Measurements from ENCODE around the gene FAM76A. TPM values are rescaled to one million over a fixed set of nuclear protein-coding genes. Genes with fewer than 3 reads are reported as not detected.

FAM76A gene
- total RNA-seq, 4 donors from 2014 or later: 12.5 to 24.2 (median 16.6) TPM

- no peak for ATAC-seq
- WGBS, 2 donors (ENCODE audit: low coverage in 1 of 2): 84 to 96% methylated on average over 4 to 6 of the region's 6 CpGs
- H3K36me3 ChIP-seq: peaks cover 0 to 69% of the 10 kb centered on the region in 2 donors
- H3K27ac ChIP-seq: no peak overlapping the region
- no peaks in the 10 kb centered on the region for H3K4me1 ChIP-seq
- no peaks in the 10 kb centered on the region for H3K9me3 ChIP-seq
- no peaks in the 10 kb centered on the region for H3K27me3 ChIP-seq
- TF ChIP-seq CTCF (IDR thresholded peaks at IDR 0.05): no peak
- TF ChIP-seq POLR2A (IDR thresholded peaks at IDR 0.05): no peak
- TF ChIP-seq EP300 (IDR thresholded peaks at IDR 0.05): no peak
- TF ChIP-seq POLR2AphosphoS5 (IDR thresholded peaks at IDR 0.05): no peak
- H3K4me3 ChIP-seq: no peak overlapping the region
Measured at GRCh38 chr1:27811741-27812500, 86.2 kb downstream of the FAM76A start.

Small RNA genes within 50 kb of the gene (small RNA-seq; reads per million reads assigned to genes)
- gene AL020997.2 (0 reads per million in 4 donors), gene RNU6-424P (0 reads per million in 4 donors)

Other genes starting within 250 kb of the FAM76A start
- gene WASF2, start 235.8 kb upstream of the FAM76A start, total RNA-seq: 100 to 1,000 TPM in 1 of 4 donors, 10 to 100 TPM in 3; 74.7 to 107 (median 79.8) TPM
- gene AHDC1, start 121.8 kb upstream of the FAM76A start, total RNA-seq: 10 to 100 TPM; 18.2 to 50.3 (median 27.7) TPM
- gene FGR, start 90.8 kb upstream of the FAM76A start, total RNA-seq: 10 to 100 TPM in 3 of 4 donors, 1 to 10 TPM in 1; 9.2 to 17.8 (median 10.1) TPM
- 10 to 100 TPM; 28.5 to 98.5 (median 55.1) TPM for gene IFI6, start 53.8 kb upstream of the FAM76A start, total RNA-seq
- 10 to 100 TPM; 50.6 to 76.9 (median 68.3) TPM for gene STX12, start 47.3 kb downstream of the FAM76A start, total RNA-seq
- 10 to 100 TPM; 38.6 to 55.1 (median 41.0) TPM for gene PPP1R8, start 104.8 kb downstream of the FAM76A start, total RNA-seq
- 10 to 100 TPM in 3 of 4 donors, 1 to 10 TPM in 1; 5.6 to 23.8 (median 17.7) TPM for gene THEMIS2, start 146.6 kb downstream of the FAM76A start, total RNA-seq
- 10 to 100 TPM; 21.3 to 26.5 (median 22.0) TPM for gene RPA2, start 188.6 kb downstream of the FAM76A start, total RNA-seq
- 1 to 10 TPM in 1 of 4 donors, under 1 TPM in 1, not detected in 2; 0.31 to 1.1 TPM for gene SMPDL3B, start 209.0 kb downstream of the FAM76A start, total RNA-seq
- gene XKR8, start 234.0 kb downstream of the FAM76A start, total RNA-seq: 1 to 10 TPM; 3.7 to 8.9 (median 5.1) TPM

Data from gastroesophageal sphincter (tissue), 4 donors.